CD4-positive, CD25-positive, alpha-beta regulatory T cell (primary cell): ENCODE results near the gene TMEM154. TPM values are rescaled to one million over a fixed set of nuclear protein-coding genes. Genes with fewer than 3 reads are reported as not detected.

Source experiments
- ATAC-seq, 2 donors: fragments of 150-1000 bp; cut with Tn5 transposase; one replicate each; pipeline ENCODE4 v1.10.0; 2021; ENCODE audit warnings: low read depth in 2 of 2, moderate number of reproducible peaks in 2 of 2, moderate library complexity in 1 of 2
- DNase-seq, 3 donors: peaks; one replicate each; pipeline versions ENCODE4 v3.0.0 to v3.0.0-alpha.2; 2012 to 2022; ENCODE audit warnings: mixed read lengths in 1 of 3
- H3K27ac ChIP-seq: one replicate; pipeline ENCODE4 v1.7.0; 2013; ENCODE audit warnings: mild to moderate bottlenecking, low read length; ENCODE audit not compliant: insufficient read depth, poor library complexity, severe bottlenecking
- H3K27me3 ChIP-seq: one replicate; pipeline ENCODE4 v1.7.0; 2013; ENCODE audit warnings: low read length; ENCODE audit not compliant: control insufficient read depth, insufficient read depth
- H3K36me3 ChIP-seq: one replicate; pipeline ENCODE4 v1.7.0; 2013; ENCODE audit warnings: mild to moderate bottlenecking, low read length, moderate library complexity; ENCODE audit not compliant: control insufficient read depth, insufficient read depth
- H3K4me1 ChIP-seq: 2 replicates; pipeline ENCODE4 v1.7.0; 2013; ENCODE audit warnings: mild to moderate bottlenecking, low read length; ENCODE audit not compliant: insufficient read depth, control insufficient read depth, poor library complexity, severe bottlenecking
- H3K4me3 ChIP-seq: one replicate; pipeline ENCODE4 v1.7.0; 2013; ENCODE audit warnings: low read depth, mild to moderate bottlenecking, low read length, moderate library complexity
- H3K9me3 ChIP-seq, 2 experiments: 1 replicate in 1 of 2; 2 replicates in 1 of 2; pipeline ENCODE4 v1.7.0; 2013; ENCODE audit warnings: low read length in 2 of 2, mild to moderate bottlenecking in 1 of 2, moderate library complexity in 1 of 2; ENCODE audit not compliant: control insufficient read depth in 2 of 2
- H3K27ac Mint-ChIP-seq, 3 donors: one replicate each; pipeline ENCODE4 v1.8.0; 2020 to 2022; ENCODE audit warnings: mild to moderate bottlenecking in 3 of 3, mixed read lengths in 3 of 3, moderate library complexity in 2 of 3
- H3K27me3 Mint-ChIP-seq: one replicate; pipeline ENCODE4 v1.8.0; 2022; ENCODE audit warnings: mild to moderate bottlenecking, mixed read lengths
- H3K36me3 Mint-ChIP-seq: one replicate; pipeline ENCODE4 v1.8.0; 2020; ENCODE audit warnings: mixed read lengths
- H3K4me1 Mint-ChIP-seq, 4 donors: one replicate each; pipeline ENCODE4 v1.8.0; 2020 to 2022; ENCODE audit warnings: mixed read lengths in 4 of 4, mild to moderate bottlenecking in 1 of 4
- H3K4me3 Mint-ChIP-seq, 4 donors: one replicate each; pipeline ENCODE4 v1.8.0; 2020 to 2022; ENCODE audit warnings: mild to moderate bottlenecking in 4 of 4, mixed read lengths in 4 of 4, moderate library complexity in 3 of 4
- H3K9me3 Mint-ChIP-seq, 7 donors: one replicate each; pipeline ENCODE4 v1.8.0; 2020 to 2022; ENCODE audit warnings: mixed read lengths in 7 of 7, mild to moderate bottlenecking in 3 of 7, moderate library complexity in 2 of 7
- polyA plus RNA-seq, 4 donors: library from polyadenylated mRNA; unstranded; fragments of 300-500 nt; fragmentation: Illumina TruSeq; gene quantifications; one replicate each; pipeline ENCODE4 v1.2.3, GENCODE V29; 2021
- total RNA-seq: library from RNA; stranded (reverse); gene quantifications from one replicate; pipeline ENCODE4 v1.2.3, GENCODE V29; 2022

Gene TMEM154
- total RNA-seq (36.3 TPM), polyA plus RNA-seq (10 to 100 TPM; 53.0 to 62.4 (median 57.0) TPM)

- peak; percentile 94 to 95 for ATAC-seq
- Histone ChIP-seq H3K36me3 (peaks cover 3% of the 10 kb centered on the region), H3K27ac (peak within 1 kb of the TSS; percentile 71), H3K4me1 (peaks cover 47% of the 10 kb centered on the region), H3K4me3 (peak within 1 kb of the TSS; percentile 97), H3K9me3 (no peaks in the 10 kb centered on the region), H3K27me3 (no peaks in the 10 kb centered on the region)
- Mint-ChIP-seq H3K36me3 (peaks cover 7% of the 10 kb centered on the region), H3K27ac (peak within 1 kb of the TSS; percentile 97 to 99 (median 98)), H3K4me3 (peak within 1 kb of the TSS; percentile 96 to 98 (median 97)), H3K27me3 (peaks cover 4% of the 10 kb centered on the region), H3K4me1 (peaks cover 25 to 63% (median 49%) of the 10 kb centered on the region in 4 donors), H3K9me3 (peaks cover 0 to 2% (median 0%) of the 10 kb centered on the region in 7 donors)
- peak; percentile 49 to 92 (median 79) for DNase-seq
These were observed at the start of gene TMEM154 for GRCh38 chr4:152679414-152680281. TMEM154 (minus strand) TSS chr4:152679997; CDS start chr4:152679933, 64 bp downstream.

- DNase-seq, result no peak
- no peak overlapping the region for H3K27ac Mint-ChIP-seq
- no peaks in the 10 kb centered on the region for H3K36me3 ChIP-seq
- no peaks in the 10 kb centered on the region for H3K9me3 ChIP-seq
- H3K4me1 ChIP-seq, result no peaks in the 10 kb centered on the region
- H3K27ac ChIP-seq, result no peak overlapping the region
- peaks cover 0 to 5% (median 0%) of the 10 kb centered on the region in 4 donors for H3K4me1 Mint-ChIP-seq
- H3K27me3 Mint-ChIP-seq, result peaks cover 11% of the 10 kb centered on the region
- no peaks in the 10 kb centered on the region for H3K36me3 Mint-ChIP-seq
- no peak overlapping the region for H3K4me3 ChIP-seq
- no peaks in the 10 kb centered on the region for H3K27me3 ChIP-seq
- H3K4me3 Mint-ChIP-seq, result no peak overlapping the region
- ATAC-seq, result no peak
- no peaks in the 10 kb centered on the region for H3K9me3 Mint-ChIP-seq
These were observed 49.7 kb upstream of the TMEM154 start for GRCh38 chr4:152729466-152729865.

- Histone ChIP-seq H3K36me3 (no peaks in the 10 kb centered on the region), H3K4me1 (no peaks in the 10 kb centered on the region), H3K9me3 (no peaks in the 10 kb centered on the region), H3K4me3 (no peak overlapping the region), H3K27ac (no peak overlapping the region), H3K27me3 (no peaks in the 10 kb centered on the region)
- H3K27ac Mint-ChIP-seq, result no peak overlapping the region
- no peaks in the 10 kb centered on the region for H3K36me3 Mint-ChIP-seq
- peaks cover 0 to 5% (median 0%) of the 10 kb centered on the region in 4 donors for H3K4me1 Mint-ChIP-seq
- H3K4me3 Mint-ChIP-seq, result no peak overlapping the region
- ATAC-seq (no peak), DNase-seq (no peak)
- H3K9me3 Mint-ChIP-seq, result no peaks in the 10 kb centered on the region
- H3K27me3 Mint-ChIP-seq, result peaks cover 11% of the 10 kb centered on the region
These were observed 48.5 kb upstream of the TMEM154 start for GRCh38 chr4:152728343-152728742.

- H3K4me3 Mint-ChIP-seq, result no peak overlapping the region
- DNase-seq (no peak), ATAC-seq (no peak)
- H3K4me1 Mint-ChIP-seq, result peaks cover 0 to 5% (median 0%) of the 10 kb centered on the region in 4 donors
- H3K36me3 ChIP-seq, result no peaks in the 10 kb centered on the region
- H3K4me3 ChIP-seq, result no peak overlapping the region
- H3K9me3 Mint-ChIP-seq, result peaks cover 0 to 2% (median 0%) of the 10 kb centered on the region in 7 donors
- no peak overlapping the region for H3K27ac Mint-ChIP-seq
- H3K27me3 ChIP-seq, result no peaks in the 10 kb centered on the region
- no peaks in the 10 kb centered on the region for H3K4me1 ChIP-seq
- H3K27me3 Mint-ChIP-seq, result peaks cover 11% of the 10 kb centered on the region
- no peak overlapping the region for H3K27ac ChIP-seq
- H3K9me3 ChIP-seq, result no peaks in the 10 kb centered on the region
- no peaks in the 10 kb centered on the region for H3K36me3 Mint-ChIP-seq
These were observed 48.0 kb upstream of the TMEM154 start for GRCh38 chr4:152727784-152728183.

- H3K36me3 Mint-ChIP-seq, result no peaks in the 10 kb centered on the region
- Histone ChIP-seq H3K27ac (no peak overlapping the region), H3K4me1 (no peaks in the 10 kb centered on the region), H3K36me3 (no peaks in the 10 kb centered on the region), H3K4me3 (no peak overlapping the region), H3K27me3 (no peaks in the 10 kb centered on the region), H3K9me3 (no peaks in the 10 kb centered on the region)
- H3K27ac Mint-ChIP-seq, result no peak overlapping the region
- peaks cover 0 to 5% (median 0%) of the 10 kb centered on the region in 4 donors for H3K4me1 Mint-ChIP-seq
- peaks cover 0 to 2% (median 0%) of the 10 kb centered on the region in 7 donors for H3K9me3 Mint-ChIP-seq
- H3K4me3 Mint-ChIP-seq, result no peak overlapping the region
- no peak for DNase-seq
- peaks cover 17% of the 10 kb centered on the region for H3K27me3 Mint-ChIP-seq
- no peak for ATAC-seq
These were observed 44.7 kb upstream of the TMEM154 start for GRCh38 chr4:152724494-152724893.

GRCh38 chr4:152723236-152723635 lies 43.4 kb upstream of the TMEM154 start:
- Mint-ChIP-seq H3K36me3 (no peaks in the 10 kb centered on the region), H3K9me3 (peaks cover 0 to 2% (median 0%) of the 10 kb centered on the region in 7 donors), H3K27ac (no peak overlapping the region), H3K27me3 (peaks cover 23% of the 10 kb centered on the region), H3K4me1 (peaks cover 0 to 5% (median 0%) of the 10 kb centered on the region in 4 donors), H3K4me3 (no peak overlapping the region)
- H3K27ac ChIP-seq, result no peak overlapping the region
- no peaks in the 10 kb centered on the region for H3K4me1 ChIP-seq
- H3K4me3 ChIP-seq, result no peak overlapping the region
- H3K36me3 ChIP-seq, result no peaks in the 10 kb centered on the region
- no peaks in the 10 kb centered on the region for H3K9me3 ChIP-seq
- H3K27me3 ChIP-seq, result no peaks in the 10 kb centered on the region
- ATAC-seq (no peak), DNase-seq (no peak)

- no peak for ATAC-seq
- H3K27ac Mint-ChIP-seq, result peak overlapping the region in 1 of 3 donors; percentile 15
- no peak overlapping the region for H3K4me3 ChIP-seq
These were observed 40.2 kb upstream of the TMEM154 start for GRCh38 chr4:152719801-152720556.

More at GRCh38 chr4:152719801-152720556, 40.2 kb upstream of the TMEM154 start:
- Mint-ChIP-seq H3K36me3 (peaks cover 3% of the 10 kb centered on the region), H3K4me1 (no peaks in the 10 kb centered on the region), H3K4me3 (no peak overlapping the region), H3K9me3 (peaks cover 2 to 7% (median 5%) of the 10 kb centered on the region in 7 donors), H3K27me3 (peaks cover 18% of the 10 kb centered on the region)
- H3K27me3 ChIP-seq, result no peaks in the 10 kb centered on the region
- H3K36me3 ChIP-seq, result no peaks in the 10 kb centered on the region
- H3K4me1 ChIP-seq, result no peaks in the 10 kb centered on the region
- H3K9me3 ChIP-seq, result peaks cover 1 to 5% of the 10 kb centered on the region in 2 experiments
- DNase-seq, result no peak
- no peak overlapping the region for H3K27ac ChIP-seq
